GM12865 (cell line): ENCODE data around the gene TCF15.

ENCODE experiments used
- DNase-seq: peaks from one replicate; pipeline ENCODE4 v3.0.0; 2010; ENCODE audit warnings: low read depth
- H3K4me3 ChIP-seq: 2 replicates; pipeline ENCODE4 v1.5.1; 2011; ENCODE audit warnings: mild to moderate bottlenecking, low read depth, low read length, control low read depth
- CTCF ChIP-seq: IDR thresholded peaks from 2 replicates; pipeline ENCODE4 v1.5.1; 2011; ENCODE audit warnings: low read length, control low read depth, low read depth, inconsistent platforms; ENCODE audit not compliant: insufficient read depth; ENCODE audit errors: missing control alignments

Gene TCF15

GRCh38 chr20:620246-620645, 10.1 kb upstream of the TCF15 start:
- TF ChIP-seq CTCF = no peak
- DNase-seq = no peak
- no peak overlapping the region for H3K4me3 ChIP-seq

GRCh38 chr20:618980-619379, 8.9 kb upstream of the TCF15 start:
- no peak for DNase-seq
- H3K4me3 ChIP-seq = no peak overlapping the region
- no peak for TF ChIP-seq CTCF

GRCh38 chr20:617934-618690, 8.0 kb upstream of the TCF15 start:
- no peak overlapping the region for H3K4me3 ChIP-seq
- no peak for TF ChIP-seq CTCF
- DNase-seq = no peak

GRCh38 chr20:615514-615913, 5.4 kb upstream of the TCF15 start:
- no peak for TF ChIP-seq CTCF
- no peak for DNase-seq
- H3K4me3 ChIP-seq = no peak overlapping the region

GRCh38 chr20:611843-612185, 1.7 kb upstream of the TCF15 start:
- no peak overlapping the region for H3K4me3 ChIP-seq
- no peak for DNase-seq
- no peak for TF ChIP-seq CTCF

- DNase-seq = no peak
- no peak for TF ChIP-seq CTCF
- no peak overlapping the region for H3K4me3 ChIP-seq
Observed at GRCh38 chr20:611047-611842, 1.1 kb upstream of the TCF15 start.
